Tibial artery (tissue), 4 donors: ENCODE data around the gene DTX1.

Source experiments
- DNase-seq, 2 donors: peaks; one replicate each; pipeline ENCODE4 v3.0.0-alpha.2; 2019
- H3K27ac ChIP-seq, 2 donors: fragments of 200-600 bp; sonication (generic) in 1 of 2; 1 replicate in 1 of 2; 2 replicates in 1 of 2; pipeline ENCODE4 v1.5.1; 2018 to 2019; ENCODE audit warnings: mild to moderate bottlenecking in 1 of 2
- H3K27me3 ChIP-seq, 2 donors: fragments of 200-600 bp; sonication (generic) in 1 of 2; one replicate each; pipeline versions ENCODE4 v1.5.1 to v1.6.0; 2016 to 2019
- H3K36me3 ChIP-seq, 3 donors: fragments of 200-600 bp; sonication (generic) in 2 of 3; one replicate each; pipeline ENCODE4 v1.5.1; 2016 to 2019; ENCODE audit warnings: mild to moderate bottlenecking in 2 of 3
- H3K4me1 ChIP-seq, 4 donors: fragments of 200-600 bp; sonication (generic) in 2 of 4; 1 replicate in 3 of 4; 2 replicates in 1 of 4; pipeline ENCODE4 v1.5.1; 2016 to 2019
- H3K4me3 ChIP-seq, 2 donors: fragments of 200-600 bp; sonication (generic) in 1 of 2; 1 replicate in 1 of 2; 2 replicates in 1 of 2; pipeline ENCODE4 v1.5.1; 2018 to 2019; ENCODE audit warnings: mild to moderate bottlenecking in 2 of 2
- H3K9me3 ChIP-seq, 3 donors: fragments of 200-600 bp; sonication (generic) in 1 of 3; one replicate each; pipeline ENCODE4 v1.5.1; 2016 to 2019
- intact Hi-C: fragments of 100-400 bp; cut with DNase I; formaldehyde crosslinking; loops from one replicate; pipeline ENCODE4 v1.15.0; 2023; ENCODE audit warnings: low total_unique reads
- TF ChIP-seq, protein P1 (sequence below), 2 experiments: fragments of 200-600 bp in 1 of 2; fragments of 450-650 bp in 1 of 2; IDR thresholded peaks; one replicate each; pipeline ENCODE4 v1.5.1; 2017 to 2019; ENCODE audit warnings: antibody characterized with exemption in 2 of 2, mild to moderate bottlenecking in 1 of 2, moderate library complexity in 1 of 2

The DTX1 gene

GRCh38 chr12:113075137-113075683, 18.7 kb downstream of the DTX1 start:
- no peak for DNase-seq
- intact Hi-C loops = no loop called here
- peaks cover 0 to 53% of the 10 kb centered on the region in 2 donors for H3K27me3 ChIP-seq
- H3K9me3 ChIP-seq = no peaks in the 10 kb centered on the region
- no peaks in the 10 kb centered on the region for H3K4me1 ChIP-seq
- H3K27ac ChIP-seq = no peak overlapping the region
- H3K4me3 ChIP-seq = no peak overlapping the region
- TF ChIP-seq, protein P1, sequence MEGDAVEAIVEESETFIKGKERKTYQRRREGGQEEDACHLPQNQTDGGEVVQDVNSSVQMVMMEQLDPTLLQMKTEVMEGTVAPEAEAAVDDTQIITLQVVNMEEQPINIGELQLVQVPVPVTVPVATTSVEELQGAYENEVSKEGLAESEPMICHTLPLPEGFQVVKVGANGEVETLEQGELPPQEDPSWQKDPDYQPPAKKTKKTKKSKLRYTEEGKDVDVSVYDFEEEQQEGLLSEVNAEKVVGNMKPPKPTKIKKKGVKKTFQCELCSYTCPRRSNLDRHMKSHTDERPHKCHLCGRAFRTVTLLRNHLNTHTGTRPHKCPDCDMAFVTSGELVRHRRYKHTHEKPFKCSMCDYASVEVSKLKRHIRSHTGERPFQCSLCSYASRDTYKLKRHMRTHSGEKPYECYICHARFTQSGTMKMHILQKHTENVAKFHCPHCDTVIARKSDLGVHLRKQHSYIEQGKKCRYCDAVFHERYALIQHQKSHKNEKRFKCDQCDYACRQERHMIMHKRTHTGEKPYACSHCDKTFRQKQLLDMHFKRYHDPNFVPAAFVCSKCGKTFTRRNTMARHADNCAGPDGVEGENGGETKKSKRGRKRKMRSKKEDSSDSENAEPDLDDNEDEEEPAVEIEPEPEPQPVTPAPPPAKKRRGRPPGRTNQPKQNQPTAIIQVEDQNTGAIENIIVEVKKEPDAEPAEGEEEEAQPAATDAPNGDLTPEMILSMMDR (IDR thresholded peaks at IDR 0.05) = no peak
- no peaks in the 10 kb centered on the region for H3K36me3 ChIP-seq

DNA sequence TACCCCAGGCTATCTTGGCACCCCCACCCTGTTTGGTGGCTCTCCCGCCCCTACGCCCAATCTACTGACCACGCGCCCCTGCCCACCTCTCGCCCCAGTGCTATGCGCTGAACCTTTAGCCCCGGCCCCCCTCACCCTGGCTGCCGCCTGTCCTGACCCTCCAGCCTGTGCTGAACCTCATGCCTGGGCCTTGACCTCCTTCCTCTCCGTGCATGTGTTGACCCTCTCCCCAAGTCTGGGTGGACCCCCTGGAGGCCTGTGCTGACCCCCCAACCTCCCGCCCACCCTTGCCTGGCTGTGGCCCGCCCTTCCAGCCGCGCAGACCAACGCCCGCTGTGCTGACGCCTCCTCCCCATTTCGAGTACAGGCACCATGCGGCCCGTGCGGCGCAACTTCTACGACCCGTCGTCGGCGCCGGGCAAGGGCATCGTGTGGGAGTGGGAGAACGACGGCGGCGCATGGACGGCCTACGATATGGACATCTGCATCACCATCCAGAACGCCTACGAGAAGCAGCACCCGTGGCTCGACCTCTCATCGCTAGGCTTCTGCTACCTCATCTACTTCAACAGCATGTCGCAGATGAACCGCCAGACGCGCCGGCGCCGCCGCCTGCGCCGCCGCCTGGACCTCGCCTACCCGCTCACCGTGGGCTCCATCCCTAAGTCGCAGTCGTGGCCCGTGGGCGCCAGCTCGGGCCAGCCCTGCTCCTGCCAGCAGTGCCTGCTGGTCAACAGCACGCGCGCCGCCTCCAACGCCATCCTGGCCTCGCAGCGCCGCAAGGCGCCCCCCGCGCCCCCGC, 20.7 kb downstream of the DTX1 start:
- no peak for DNase-seq
- Histone ChIP-seq H3K36me3 (no peaks in the 10 kb centered on the region), H3K4me1 (no peaks in the 10 kb centered on the region), H3K9me3 (no peaks in the 10 kb centered on the region), H3K4me3 (no peak overlapping the region), H3K27ac (no peak overlapping the region), H3K27me3 (peaks cover 0 to 62% of the 10 kb centered on the region in 2 donors)
- TF ChIP-seq, protein P1 (IDR thresholded peaks at IDR 0.05) = no peak
- intact Hi-C loops = no loop called here

- Histone ChIP-seq H3K27me3 (peaks cover 0 to 66% of the 10 kb centered on the region in 2 donors), H3K36me3 (no peaks in the 10 kb centered on the region), H3K4me3 (no peak overlapping the region), H3K9me3 (no peaks in the 10 kb centered on the region), H3K27ac (no peak overlapping the region), H3K4me1 (no peaks in the 10 kb centered on the region)
- DNase-seq = no peak
- TF ChIP-seq, protein P1 (IDR thresholded peaks at IDR 0.05) = no peak
- intact Hi-C loops = no loop called here
Observed at GRCh38 chr12:113077859-113078255, 21.3 kb downstream of the DTX1 start.

GRCh38 chr12:113081873-113082272, 25.3 kb downstream of the DTX1 start:
- H3K27me3 ChIP-seq = peaks cover 0 to 69% of the 10 kb centered on the region in 2 donors
- H3K4me3 ChIP-seq = no peak overlapping the region
- H3K27ac ChIP-seq = no peak overlapping the region
- DNase-seq = no peak
- no peaks in the 10 kb centered on the region for H3K9me3 ChIP-seq
- no peaks in the 10 kb centered on the region for H3K4me1 ChIP-seq
- no peaks in the 10 kb centered on the region for H3K36me3 ChIP-seq
- TF ChIP-seq, protein P1 (IDR thresholded peaks at IDR 0.05) = no peak
- intact Hi-C loops = no loop called here

DNA sequence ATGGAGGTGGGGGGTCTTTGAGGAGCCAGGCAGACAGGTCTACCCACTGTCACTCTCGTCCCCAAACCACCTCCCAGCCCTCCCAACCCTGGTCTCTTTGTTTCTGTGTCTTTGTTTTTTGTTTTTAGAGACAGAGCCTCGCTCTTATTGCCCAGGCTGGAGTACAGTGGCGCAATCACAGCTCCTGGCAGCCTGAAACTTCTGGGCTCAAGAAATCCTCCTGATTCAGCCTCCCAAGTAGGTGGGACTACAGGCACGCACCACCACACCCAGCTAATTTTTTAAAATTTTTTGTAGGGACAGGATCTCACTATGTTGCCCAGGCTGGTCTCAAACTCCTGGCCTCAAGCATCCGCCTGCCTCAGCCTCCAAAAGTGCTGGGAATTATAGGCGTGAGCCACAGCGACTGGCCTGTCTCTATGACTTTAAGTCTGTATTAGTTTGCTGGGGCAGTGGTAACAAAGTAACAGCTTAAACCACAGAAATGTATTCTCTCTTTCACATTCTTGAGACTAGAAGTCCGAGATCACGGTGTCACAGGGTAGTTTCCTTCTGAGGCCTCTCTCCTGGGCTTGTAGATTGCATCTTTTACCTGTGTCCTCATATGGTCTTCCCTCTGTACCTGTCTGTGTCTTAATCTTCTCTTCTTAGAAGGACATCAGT, 26.1 kb downstream of the DTX1 start:
- no peaks in the 10 kb centered on the region for H3K36me3 ChIP-seq

More for the DNA sequence above, 26.1 kb downstream of the DTX1 start:
- no peak overlapping the region for H3K27ac ChIP-seq
- no peaks in the 10 kb centered on the region for H3K9me3 ChIP-seq
- peaks cover 0 to 69% of the 10 kb centered on the region in 2 donors for H3K27me3 ChIP-seq
- no peak for DNase-seq
- intact Hi-C loops = no loop called here
- TF ChIP-seq, protein P1 (IDR thresholded peaks at IDR 0.05) = no peak
- no peak overlapping the region for H3K4me3 ChIP-seq
- no peaks in the 10 kb centered on the region for H3K4me1 ChIP-seq
